GM18907 (cell line): ENCODE measurements around the gene SUGP2.
"Not testable (repeated sequence)": the region's sequence is repeated elsewhere in the genome, so short reads cannot be mapped to it uniquely, and the experiment has no call there.

Experiments used
- ATAC-seq: cut with Tn5 transposase; IDR thresholded peaks from one replicate; pipeline ENCODE4 v1.9.1; 2021; ENCODE audit warnings: mild to moderate bottlenecking, moderate library complexity; ENCODE audit not compliant: unreplicated experiment

Gene SUGP2

DNA sequence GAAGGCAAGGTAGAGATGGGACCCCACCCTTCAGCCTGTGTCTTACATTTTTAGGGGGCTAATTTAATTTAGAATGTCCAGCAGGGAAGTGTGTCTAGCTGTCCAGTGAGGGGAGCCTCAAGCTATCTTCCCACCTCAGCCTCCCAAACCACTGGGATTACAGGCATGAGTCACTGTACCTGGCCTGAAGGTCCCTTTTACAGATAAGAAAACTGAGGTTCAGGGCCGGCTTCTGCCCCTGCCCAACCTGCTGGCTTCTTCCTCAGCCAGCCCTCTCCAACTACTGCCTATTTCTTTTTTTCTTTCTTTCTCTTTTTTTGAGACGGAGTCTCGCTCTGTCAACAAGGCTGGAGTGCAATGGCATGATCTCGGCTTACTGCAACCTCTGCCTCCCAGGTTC, 72.9 kb downstream of the SUGP2 start:
- no peak for ATAC-seq

DNA sequence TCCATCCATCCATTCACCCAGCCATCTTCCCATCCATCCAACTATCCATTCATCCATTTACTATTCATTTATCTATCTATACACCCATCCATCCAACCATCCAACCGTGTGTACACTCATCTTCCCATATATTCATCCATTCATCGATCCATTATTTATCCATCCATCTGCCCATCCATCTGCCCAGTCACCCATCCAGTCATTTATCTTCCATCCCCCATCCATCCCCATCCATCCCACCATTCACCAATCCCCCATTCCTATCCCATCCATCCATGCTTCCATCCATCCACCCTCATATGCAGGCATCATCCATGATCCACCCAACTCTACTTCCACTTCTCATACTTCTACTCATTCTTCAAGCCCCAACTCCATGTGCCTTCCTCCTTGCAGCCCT, 78.3 kb downstream of the SUGP2 start:
- ATAC-seq: no peak

DNA sequence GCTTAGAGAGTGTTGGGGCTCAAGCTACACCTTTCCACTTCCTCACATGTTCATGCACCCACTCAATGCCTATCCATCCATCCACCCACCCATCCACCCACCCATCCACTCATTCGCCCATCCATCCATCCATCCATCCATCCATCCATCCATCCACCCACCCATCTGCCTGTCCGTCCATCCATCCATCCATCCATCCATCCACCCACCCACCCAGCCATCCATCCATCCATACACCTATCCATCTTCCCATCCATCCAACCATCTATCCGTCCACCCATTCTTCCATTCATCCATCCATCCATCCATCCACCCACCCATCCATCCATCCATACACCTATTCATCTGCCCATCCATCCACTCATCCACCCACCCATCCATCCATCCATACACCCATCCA, 79.2 kb downstream of the SUGP2 start:
- ATAC-seq: no peak

DNA sequence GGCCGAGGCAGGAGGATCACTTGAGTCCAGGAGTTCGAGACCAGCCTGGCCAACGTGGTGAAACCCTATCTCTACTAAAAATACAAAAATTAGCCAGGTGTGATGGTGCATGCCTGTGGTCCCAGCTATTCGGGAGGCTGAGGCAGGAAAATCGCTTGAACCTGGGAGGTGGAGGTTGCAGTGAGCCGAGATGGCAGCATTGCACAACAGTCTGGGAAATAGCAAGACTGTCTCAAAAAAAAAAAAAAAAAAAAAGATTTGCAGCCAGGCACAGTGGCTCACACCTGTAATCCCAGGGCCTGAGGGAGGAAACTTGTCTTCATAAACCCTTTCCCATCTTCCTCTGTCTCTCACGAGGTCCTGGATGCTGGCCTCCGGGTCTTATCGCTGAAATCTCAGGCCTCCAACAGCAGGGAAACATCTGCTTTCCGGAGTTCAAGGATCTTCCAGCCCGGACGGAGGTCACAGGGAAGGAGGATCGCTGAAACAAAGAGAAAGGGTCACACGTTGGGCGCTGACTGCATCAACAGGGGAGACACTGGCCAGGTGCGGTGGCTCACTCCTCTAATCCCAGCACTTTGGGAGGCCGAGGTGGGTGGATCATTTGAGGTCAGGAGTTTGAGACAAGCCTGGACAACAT, 80.8 kb downstream of the SUGP2 start:
- ATAC-seq: not testable (repeated sequence)

DNA sequence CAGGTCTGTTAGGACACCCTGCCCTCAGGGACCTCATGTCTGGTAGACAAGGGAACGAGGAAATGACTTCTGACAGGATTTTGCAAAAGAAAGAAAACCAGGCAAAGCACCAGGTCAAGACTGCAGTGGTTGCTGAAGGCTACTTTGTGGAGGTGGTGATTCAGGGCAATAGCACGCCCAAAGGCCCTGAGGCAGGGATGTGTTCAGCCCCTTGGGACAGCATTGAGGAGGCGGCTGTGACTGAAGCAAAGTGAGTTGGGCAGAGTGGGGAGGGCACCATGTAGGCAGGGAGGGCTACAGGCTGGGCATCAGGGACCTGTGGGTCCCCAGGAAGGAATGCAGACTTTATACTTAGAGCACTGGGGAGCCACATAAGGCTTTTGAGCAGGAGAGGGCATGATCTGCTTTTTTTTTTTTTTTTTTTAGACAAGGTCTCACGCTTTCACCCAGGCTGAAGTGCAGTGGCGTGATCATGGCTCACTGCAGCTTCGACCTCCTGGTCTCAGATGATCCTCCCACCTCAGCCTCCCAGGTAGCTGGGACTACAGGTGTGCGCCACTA, 81.5 kb downstream of the SUGP2 start:
- no peak for ATAC-seq

DNA sequence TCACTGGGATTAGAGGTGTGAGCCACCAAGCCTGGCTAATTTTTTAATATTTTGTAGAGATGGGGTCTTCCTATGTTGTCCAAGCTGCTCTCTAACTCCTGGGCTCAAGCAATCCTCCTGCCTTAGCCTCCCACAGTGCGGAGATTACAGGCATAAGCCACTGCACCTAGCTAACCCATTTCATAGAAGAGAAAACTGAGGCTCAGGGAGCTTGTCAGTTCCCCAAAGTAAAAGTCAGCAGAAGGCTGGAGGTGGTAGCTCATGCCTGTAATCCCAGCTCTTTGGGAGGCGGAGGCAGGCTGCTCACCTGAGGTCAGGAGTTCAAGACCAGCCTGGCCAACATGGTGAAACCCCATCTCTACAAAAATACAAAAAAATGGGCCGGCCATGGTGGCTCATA, 83.5 kb downstream of the SUGP2 start:
- ATAC-seq: no peak

DNA sequence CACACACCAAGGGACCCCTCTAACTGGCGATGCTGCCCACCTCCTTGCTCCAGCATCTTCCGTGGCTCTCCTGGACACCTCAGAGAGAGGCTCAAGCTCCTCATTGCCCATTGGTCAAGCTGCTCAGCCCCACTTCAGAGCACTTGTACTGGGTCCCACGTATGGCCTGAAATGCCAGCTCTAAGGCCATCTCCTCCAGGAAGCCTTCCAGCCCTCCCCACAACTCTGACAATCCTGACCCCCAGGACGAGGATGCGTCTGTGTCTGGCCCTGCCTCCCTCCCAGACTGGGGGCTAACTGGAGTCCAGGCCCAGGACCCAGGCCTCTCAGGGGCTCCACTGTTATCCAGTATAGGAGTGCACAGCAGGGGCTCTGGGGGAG, 84.4 kb downstream of the SUGP2 start:
- no peak for ATAC-seq

DNA sequence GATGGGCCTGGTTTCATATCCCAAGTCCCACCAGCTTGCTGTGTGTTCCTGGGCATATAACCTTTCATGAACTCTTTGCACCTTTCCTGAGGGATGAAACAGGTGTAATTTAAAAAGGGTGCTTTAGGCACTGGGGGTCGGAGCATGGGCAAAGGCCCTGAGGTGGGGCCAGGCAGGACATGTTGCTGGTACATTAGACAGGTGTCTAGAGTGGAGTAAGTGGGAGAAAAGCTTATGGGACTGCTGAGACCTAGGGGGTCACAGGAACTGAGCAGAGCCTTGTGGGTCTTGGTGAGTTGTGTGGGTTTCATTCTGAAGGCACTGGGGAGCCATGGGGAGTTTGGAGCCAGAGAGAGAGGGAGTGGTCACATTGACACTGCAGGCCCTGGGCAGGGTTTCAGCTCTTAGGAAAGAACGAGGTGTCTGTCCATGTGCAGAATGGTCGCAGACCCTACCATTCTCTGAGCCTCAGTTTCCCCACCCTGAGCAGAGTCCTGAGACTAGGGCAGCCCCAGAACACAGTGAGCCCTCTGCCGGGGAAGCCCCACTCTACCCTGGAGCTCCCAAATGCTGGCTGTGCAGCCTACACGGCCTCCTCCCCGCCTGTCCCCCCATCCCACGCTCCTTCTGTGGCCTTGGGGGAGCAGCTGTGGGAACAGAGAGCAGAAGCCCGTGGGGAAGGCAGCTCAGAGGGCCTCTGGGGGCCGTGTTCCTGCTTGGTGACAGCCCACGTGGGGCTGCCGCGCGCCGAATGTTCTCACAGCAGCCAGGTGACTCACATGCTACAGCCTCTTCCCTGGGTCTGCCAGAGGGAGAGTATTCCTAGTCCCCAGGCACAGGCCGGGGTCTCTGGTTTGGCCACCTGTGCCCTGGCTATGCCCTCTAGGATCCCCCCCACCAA, 85.0 kb downstream of the SUGP2 start:
- no peak for ATAC-seq

DNA sequence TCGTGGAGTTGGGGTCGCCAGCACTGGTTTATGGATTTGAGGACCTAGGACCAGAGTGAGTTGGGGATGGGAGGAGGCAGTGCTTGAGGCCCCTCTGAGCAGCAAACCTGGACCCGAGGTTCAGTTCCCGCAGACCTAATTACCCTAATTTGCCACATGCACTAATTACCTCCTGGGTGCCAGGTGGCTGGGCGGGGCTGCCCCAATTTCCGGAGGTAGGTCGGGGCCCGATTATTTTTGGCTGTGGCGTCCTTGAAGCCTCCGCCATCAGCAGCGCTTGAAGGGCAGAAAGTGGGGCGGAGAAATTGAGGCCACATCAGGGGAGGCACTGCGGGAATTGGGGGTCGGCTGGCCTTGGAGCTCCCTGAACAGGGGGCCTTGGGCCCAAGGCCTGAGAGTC, 86.4 kb downstream of the SUGP2 start:
- no peak for ATAC-seq

DNA sequence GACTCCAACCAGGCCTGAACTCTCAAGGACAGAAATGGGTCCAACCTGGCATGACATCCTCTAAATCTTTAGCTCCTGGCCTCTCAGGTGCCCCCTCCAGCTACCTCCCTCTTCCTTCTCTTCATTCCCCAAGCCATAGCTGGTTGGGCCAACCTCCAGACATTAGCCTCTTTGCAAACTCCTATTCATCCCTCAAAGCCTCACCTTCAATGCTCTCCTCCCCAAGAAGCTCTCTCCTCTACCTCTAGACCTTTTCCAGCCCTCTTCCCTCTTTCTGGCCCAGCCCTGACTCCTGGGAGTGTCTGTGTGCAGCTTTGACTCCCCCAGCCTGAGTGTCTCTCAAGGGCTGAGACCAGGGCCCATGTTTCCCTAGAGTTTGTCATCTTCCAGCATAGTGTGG, 87.0 kb downstream of the SUGP2 start:
- no peak for ATAC-seq

DNA sequence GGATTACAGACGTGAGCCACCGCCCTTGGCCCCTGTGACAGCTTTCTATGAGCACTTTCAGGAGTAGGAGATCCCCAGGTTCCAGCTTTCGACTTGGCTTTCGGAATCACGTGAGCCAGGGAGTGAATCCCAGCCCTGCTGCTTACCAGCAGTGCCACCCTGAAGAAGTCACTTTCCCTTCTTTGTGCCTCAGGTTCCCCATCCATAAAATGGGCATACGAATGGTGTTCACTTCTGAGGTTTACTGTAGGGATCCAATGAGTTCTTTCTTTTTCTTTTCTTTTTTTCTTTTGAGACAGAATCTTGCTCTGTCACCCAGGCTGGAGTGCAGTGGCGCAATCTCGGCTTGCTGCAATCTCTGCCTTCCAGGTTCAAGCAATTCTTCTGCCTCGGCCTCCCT, 88.0 kb downstream of the SUGP2 start:
- no peak for ATAC-seq

DNA sequence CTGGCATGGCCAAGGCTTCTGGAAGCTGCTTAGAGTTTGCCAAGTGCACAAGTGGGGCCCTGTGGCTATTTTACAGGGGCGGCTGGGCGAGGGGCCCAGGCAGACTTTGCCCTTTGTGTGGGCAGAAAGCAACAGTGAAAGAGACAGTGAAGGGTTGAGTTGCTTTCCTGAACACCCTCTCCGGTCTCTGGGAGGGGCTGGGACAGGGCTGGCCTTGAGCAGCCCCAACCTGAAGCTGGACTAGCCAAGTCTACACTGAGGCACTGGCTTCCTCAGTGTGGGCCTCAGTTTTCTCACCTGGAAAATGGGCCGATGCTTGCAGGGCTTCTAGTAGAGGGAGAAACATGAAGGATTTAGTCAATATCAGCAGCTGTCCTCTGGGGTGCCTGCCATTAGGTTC, 89.9 kb downstream of the SUGP2 start:
- no peak for ATAC-seq

DNA sequence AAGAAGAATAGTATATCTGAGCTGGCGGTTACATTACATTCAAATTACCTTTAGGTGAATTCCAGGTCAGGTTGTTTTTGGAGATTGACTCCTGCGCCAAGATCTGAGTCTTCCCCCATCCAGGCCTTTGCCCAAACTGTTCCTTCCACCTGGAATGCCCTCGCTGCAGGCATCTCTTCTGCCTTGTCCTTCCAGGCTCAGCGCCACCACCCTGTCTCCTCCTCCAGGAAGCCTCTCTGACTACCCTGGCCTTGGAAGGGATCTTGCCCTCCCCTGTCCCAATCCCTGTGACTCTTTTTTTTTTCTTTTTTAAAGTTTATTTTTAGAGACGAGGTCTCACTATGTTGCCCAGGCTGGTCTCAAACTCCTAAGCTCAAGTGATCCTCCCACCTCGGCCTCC, 90.6 kb downstream of the SUGP2 start:
- ATAC-seq: no peak

DNA sequence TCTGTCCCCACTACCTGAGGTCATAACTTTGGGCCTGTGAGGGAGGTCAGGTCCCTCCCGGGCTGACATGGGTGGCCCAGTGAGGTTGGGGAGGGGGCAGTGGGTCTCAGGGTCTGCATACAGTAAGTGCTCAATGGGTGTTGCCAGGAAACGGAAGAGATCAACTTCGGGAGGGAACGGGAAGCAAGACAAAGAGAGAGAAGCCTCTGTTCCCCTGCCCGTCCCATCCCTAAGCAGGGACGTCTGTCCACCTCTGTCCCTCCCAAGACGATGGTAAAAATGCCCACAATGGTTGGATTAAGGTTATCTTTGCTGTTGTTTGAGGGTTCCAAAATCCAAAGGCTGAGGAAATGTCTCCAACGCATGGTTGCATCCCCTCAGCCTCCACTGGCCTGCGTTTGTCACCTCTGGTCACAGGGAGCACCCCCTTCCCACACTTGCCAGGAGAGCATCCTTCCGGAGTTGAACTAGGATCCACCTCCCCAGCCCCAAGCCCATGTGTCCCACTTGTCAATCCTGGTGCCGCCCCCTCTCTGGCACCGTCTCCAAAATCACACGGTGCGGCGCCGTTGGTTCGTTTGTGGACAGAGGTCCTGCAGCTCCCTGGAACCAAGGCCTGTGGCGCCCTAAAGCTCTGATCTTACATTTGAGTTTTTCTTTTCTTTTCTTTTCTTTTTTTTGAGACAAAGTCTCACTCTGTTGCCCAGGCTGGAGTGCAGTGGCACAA, 91.5 kb downstream of the SUGP2 start:
- ATAC-seq: no peak
